Liver (tissue), 9 donors: ENCODE measurements around the gene REEP1. TPM values are rescaled to one million over a fixed set of nuclear protein-coding genes. Genes with fewer than 3 reads are reported as not detected.

Experiments used
- DNase-seq: peaks from one replicate; pipeline ENCODE4 v3.0.0-alpha.2; 2017; ENCODE audit warnings: low spot score
- H3K27ac ChIP-seq, 2 donors: one replicate each; pipeline ENCODE4 v1.7.0; 2013; ENCODE audit warnings: inconsistent platforms in 2 of 2, low read length in 2 of 2, control low read depth in 1 of 2, low read depth in 1 of 2, mild to moderate bottlenecking in 1 of 2
- H3K27me3 ChIP-seq, 4 donors: one replicate each; pipeline versions ENCODE4 v1.6.1 to v1.7.0; 2013; ENCODE audit warnings: low read length in 3 of 4, inconsistent platforms in 1 of 4, mild to moderate bottlenecking in 1 of 4, moderate library complexity in 1 of 4; ENCODE audit not compliant: control insufficient read depth in 4 of 4, insufficient read depth in 4 of 4
- H3K36me3 ChIP-seq, 4 donors: one replicate each; pipeline versions ENCODE4 v1.6.1 to v1.7.0; 2013; ENCODE audit warnings: low read length in 3 of 4, mild to moderate bottlenecking in 3 of 4, low read depth in 1 of 4, moderate library complexity in 1 of 4; ENCODE audit not compliant: control insufficient read depth in 4 of 4, insufficient read depth in 3 of 4
- H3K4me1 ChIP-seq, 4 donors: one replicate each; pipeline versions ENCODE4 v1.6.1 to v1.7.0; 2013; ENCODE audit warnings: low read length in 3 of 4, mild to moderate bottlenecking in 3 of 4, moderate library complexity in 1 of 4; ENCODE audit not compliant: control insufficient read depth in 4 of 4, insufficient read depth in 4 of 4
- H3K4me3 ChIP-seq, 3 donors: one replicate each; pipeline versions ENCODE4 v1.6.1 to v1.7.0; 2013; ENCODE audit warnings: low read length in 3 of 3, control low read depth in 1 of 3, low read depth in 1 of 3, mild to moderate bottlenecking in 1 of 3
- H3K9ac ChIP-seq, 2 donors: one replicate each; pipeline ENCODE4 v1.7.0; 2013; ENCODE audit warnings: low read length in 2 of 2, mild to moderate bottlenecking in 2 of 2, moderate library complexity in 2 of 2, control low read depth in 1 of 2, low read depth in 1 of 2
- H3K9me3 ChIP-seq, 4 donors: one replicate each; pipeline versions ENCODE4 v1.6.1 to v1.7.0; 2013; ENCODE audit warnings: low read length in 3 of 4; ENCODE audit not compliant: control insufficient read depth in 4 of 4
- ATF3 ChIP-seq: IDR thresholded peaks from 2 replicates; pipeline ENCODE4 v1.6.1; 2016; ENCODE audit warnings: antibody characterized with exemption
- EGR1 ChIP-seq, 2 donors: IDR thresholded peaks; 2 replicates each; pipeline ENCODE4 v1.6.1; 2016 to 2018; ENCODE audit warnings: antibody characterized with exemption in 2 of 2, low read depth in 2 of 2
- FOXA1 ChIP-seq: IDR thresholded peaks from 2 replicates; pipeline ENCODE4 v1.6.1; 2016; ENCODE audit warnings: antibody characterized with exemption
- GABPA ChIP-seq, 2 donors: IDR thresholded peaks in 1 of 2; conservative IDR thresholded peaks in 1 of 2; 2 replicates each; pipeline ENCODE4 v1.6.1; 2016; ENCODE audit warnings: antibody characterized with exemption in 2 of 2, mild to moderate bottlenecking in 1 of 2, moderate library complexity in 1 of 2
- HNF4A ChIP-seq, 2 donors: conservative IDR thresholded peaks; 2 replicates each; pipeline ENCODE4 v1.6.1; 2016; ENCODE audit warnings: antibody characterized with exemption in 2 of 2, mild to moderate bottlenecking in 2 of 2
- HNF4G ChIP-seq: IDR thresholded peaks from 2 replicates; pipeline ENCODE4 v1.6.1; 2016; ENCODE audit warnings: antibody characterized with exemption
- JUND ChIP-seq, 2 donors: IDR thresholded peaks; 2 replicates each; pipeline ENCODE4 v1.6.1; 2016; ENCODE audit warnings: antibody characterized with exemption in 2 of 2
- NR2F2 ChIP-seq: IDR thresholded peaks from 2 replicates; pipeline ENCODE4 v1.6.1; 2016; ENCODE audit warnings: antibody characterized with exemption
- RAD21 ChIP-seq, 2 donors: IDR thresholded peaks; 2 replicates each; pipeline ENCODE4 v1.6.1; 2016; ENCODE audit warnings: antibody characterized with exemption in 2 of 2, mild to moderate bottlenecking in 2 of 2
- REST ChIP-seq: IDR thresholded peaks from 2 replicates; pipeline ENCODE4 v1.6.1; 2016; ENCODE audit warnings: antibody characterized with exemption, mild to moderate bottlenecking
- RXRA ChIP-seq, 2 donors: IDR thresholded peaks; 2 replicates each; pipeline ENCODE4 v1.6.1; 2017 to 2018; ENCODE audit warnings: antibody characterized with exemption in 2 of 2, mild to moderate bottlenecking in 1 of 2
- SP1 ChIP-seq: IDR thresholded peaks from 2 replicates; pipeline ENCODE4 v1.6.1; 2018; ENCODE audit warnings: antibody characterized with exemption, mild to moderate bottlenecking
- TAF1 ChIP-seq: conservative IDR thresholded peaks from 2 replicates; pipeline ENCODE4 v1.6.1; 2016; ENCODE audit warnings: antibody characterized with exemption, mild to moderate bottlenecking
- YY1 ChIP-seq: IDR thresholded peaks from 2 replicates; pipeline ENCODE4 v1.6.1; 2016; ENCODE audit warnings: antibody characterized with exemption, mild to moderate bottlenecking
- WGBS: extraction: QIAGEN DNeasy Blood & Tissue Kit; methylation state at CpG from one replicate; pipeline ENCODE4 v1.1.7; 2013; 5-methylcytosine and 5-hydroxymethylcytosine counted together
- polyA plus RNA-seq, 2 donors: library from polyadenylated mRNA; stranded (reverse) in 1 of 2; unstranded in 1 of 2; fragments of 200-250 nt in 1 of 2; fragments of >200 nt in 1 of 2; fragmentation: Nextera tagmentation in 1 of 2; extraction: Ambion mirVana in 1 of 2; gene quantifications; one replicate each; pipeline versions ENCODE4 v1.2.1 to v1.2.3, GENCODE V29; 2013 to 2015
- total RNA-seq, 2 donors: library from RNA; depleted of rRNA; stranded (reverse); fragments of >200 nt; gene quantifications; one replicate each; pipeline ENCODE4 v1.2.3, GENCODE V29; 2014
- TF ChIP-seq, protein P1 (sequence below): IDR thresholded peaks from 2 replicates; pipeline ENCODE4 v1.6.1; 2016; ENCODE audit warnings: antibody characterized with exemption
- TF ChIP-seq, protein P2 (sequence below): IDR thresholded peaks from 2 replicates; pipeline ENCODE4 v1.6.1; 2016; ENCODE audit warnings: antibody characterized with exemption
- donor health status: healthy.
- donor health status: healthy.
- donor health status: healthy.
- donor health status: healthy.
- donor health status: healthy.

Gene REEP1
- total and polyA plus RNA-seq, 4 donors = 0.46 to 1.7 (median 0.89) TPM

- TF ChIP-seq, protein P1, sequence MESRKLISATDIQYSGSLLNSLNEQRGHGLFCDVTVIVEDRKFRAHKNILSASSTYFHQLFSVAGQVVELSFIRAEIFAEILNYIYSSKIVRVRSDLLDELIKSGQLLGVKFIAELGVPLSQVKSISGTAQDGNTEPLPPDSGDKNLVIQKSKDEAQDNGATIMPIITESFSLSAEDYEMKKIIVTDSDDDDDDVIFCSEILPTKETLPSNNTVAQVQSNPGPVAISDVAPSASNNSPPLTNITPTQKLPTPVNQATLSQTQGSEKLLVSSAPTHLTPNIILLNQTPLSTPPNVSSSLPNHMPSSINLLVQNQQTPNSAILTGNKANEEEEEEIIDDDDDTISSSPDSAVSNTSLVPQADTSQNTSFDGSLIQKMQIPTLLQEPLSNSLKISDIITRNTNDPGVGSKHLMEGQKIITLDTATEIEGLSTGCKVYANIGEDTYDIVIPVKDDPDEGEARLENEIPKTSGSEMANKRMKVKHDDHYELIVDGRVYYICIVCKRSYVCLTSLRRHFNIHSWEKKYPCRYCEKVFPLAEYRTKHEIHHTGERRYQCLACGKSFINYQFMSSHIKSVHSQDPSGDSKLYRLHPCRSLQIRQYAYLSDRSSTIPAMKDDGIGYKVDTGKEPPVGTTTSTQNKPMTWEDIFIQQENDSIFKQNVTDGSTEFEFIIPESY = no peak
- TF ChIP-seq EGR1 (IDR thresholded peaks at IDR 0.05; ENCODE audit: low read depth in 2 of 2) = no peak
- TF ChIP-seq TAF1 = no peak
- TF ChIP-seq REST = no peak
- TF ChIP-seq SP1 = no peak
- no peak for TF ChIP-seq YY1
- TF ChIP-seq ATF3 = no peak
- no peak for TF ChIP-seq HNF4G
- no peak for TF ChIP-seq FOXA1
- TF ChIP-seq GABPA (IDR thresholded peaks at IDR 0.05 in 1 of 2, conservative IDR thresholded peaks at IDR 0.05 in 1 of 2) = no peak
- TF ChIP-seq RAD21 (IDR thresholded peaks at IDR 0.05) = no peak
- no peak for TF ChIP-seq NR2F2
- no peak for TF ChIP-seq HNF4A (conservative IDR thresholded peaks at IDR 0.05)
- Histone ChIP-seq H3K9ac (no peak overlapping the region), H3K9me3 (no peaks in the 10 kb centered on the region), H3K4me1 (no peaks in the 10 kb centered on the region), H3K36me3 (no peaks in the 10 kb centered on the region), H3K4me3 (no peak overlapping the region), H3K27me3 (no peaks in the 10 kb centered on the region), H3K27ac (no peak overlapping the region)
- WGBS = 91% methylated on average over 5 of the region's 5 CpGs
- DNase-seq = no peak
These were observed 93.3 kb downstream of the REEP1 start for GRCh38 chr2:86243950-86244733.

GRCh38 chr2:86243272-86243671, 94.2 kb downstream of the REEP1 start:
- Histone ChIP-seq H3K27ac (no peak overlapping the region), H3K36me3 (no peaks in the 10 kb centered on the region), H3K9me3 (no peaks in the 10 kb centered on the region), H3K9ac (no peak overlapping the region), H3K4me1 (no peaks in the 10 kb centered on the region), H3K4me3 (no peak overlapping the region), H3K27me3 (no peaks in the 10 kb centered on the region)
- DNase-seq = no peak
- WGBS = 89% methylated on average over 6 of the region's 6 CpGs
- TF ChIP-seq, protein P1 = no peak
- TF ChIP-seq NR2F2 (no peak), RXRA (IDR thresholded peaks at IDR 0.05) (no peak), RAD21 (IDR thresholded peaks at IDR 0.05) (no peak), FOXA1 (no peak), HNF4G (no peak), JUND (IDR thresholded peaks at IDR 0.05) (no peak), GABPA (IDR thresholded peaks at IDR 0.05 in 1 of 2, conservative IDR thresholded peaks at IDR 0.05 in 1 of 2) (no peak), TAF1 (no peak), YY1 (no peak), HNF4A (conservative IDR thresholded peaks at IDR 0.05) (no peak), ATF3 (no peak), EGR1 (IDR thresholded peaks at IDR 0.05; ENCODE audit: low read depth in 2 of 2) (no peak), SP1 (no peak), REST (no peak)
- TF ChIP-seq, protein P2, sequence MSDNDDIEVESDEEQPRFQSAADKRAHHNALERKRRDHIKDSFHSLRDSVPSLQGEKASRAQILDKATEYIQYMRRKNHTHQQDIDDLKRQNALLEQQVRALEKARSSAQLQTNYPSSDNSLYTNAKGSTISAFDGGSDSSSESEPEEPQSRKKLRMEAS = no peak
